ENCODE results near the gene RNASE13. TPM values are rescaled to one million over a fixed set of nuclear protein-coding genes. Genes with fewer than 3 reads are reported as not detected.

The RNASE13 gene
- total RNA-seq, 1 experiment from 2014 or later = not detected

- WGBS (ENCODE audit: extremely low coverage, insufficient read length, low lambda C conversion rate) = no CpG with 5 or more reads among the region's 5 CpGs
- Histone ChIP-seq H4K5ac (ENCODE audit: insufficient read length, low read depth, low read length) (no peak overlapping the region), H3K9ac (ENCODE audit: extremely low read depth, insufficient read length, low read length) (no peak overlapping the region), H2BK15ac (ENCODE audit: low read depth, low read length) (no peak overlapping the region), H2BK12ac (ENCODE audit: insufficient read length, low read depth, low read length) (no peak overlapping the region), H3K14ac (ENCODE audit: insufficient read depth, low read length) (no peak overlapping the region), H4K20me1 (ENCODE audit: control insufficient read depth, insufficient read depth, insufficient read length) (no peaks in the 10 kb centered on the region), H3K9me3 (ENCODE audit: control insufficient read depth, low read depth, low read length) (no peaks in the 10 kb centered on the region), H3K23ac (ENCODE audit: insufficient read length, low read depth, low read length) (no peak overlapping the region), H3K27me3 (ENCODE audit: insufficient read depth, low read length) (no peaks in the 10 kb centered on the region), H4K8ac (replicated peaks; ENCODE audit: insufficient read length, low read depth, low read length) (no peak overlapping the region), H3K23me2 (ENCODE audit: insufficient read length, low read depth, low read length, poor library complexity, severe bottlenecking) (no peaks in the 10 kb centered on the region), H3K4me2 (ENCODE audit: insufficient read depth, insufficient read length, low read length) (no peak overlapping the region), H2AFZ (ENCODE audit: low read length) (no peak overlapping the region), H3K18ac (ENCODE audit: insufficient read length, low read depth, low read length) (no peak overlapping the region), H3K4ac (ENCODE audit: low read depth, low read length) (no peak overlapping the region), H2BK20ac (ENCODE audit: low read depth, low read length, poor library complexity, severe bottlenecking) (no peak overlapping the region), H2AK5ac (ENCODE audit: insufficient read length, low read length) (no peak overlapping the region), H3K4me1 (ENCODE audit: insufficient read depth, low read length) (no peaks in the 10 kb centered on the region), H2BK120ac (ENCODE audit: low read depth, low read length, poor library complexity, severe bottlenecking) (no peak overlapping the region), H2BK5ac (ENCODE audit: insufficient read length, low read length) (no peak overlapping the region), H3K79me1 (ENCODE audit: insufficient read depth, low read depth, low read length, poor library complexity, severe bottlenecking) (no peaks in the 10 kb centered on the region), H3T11ph (ENCODE audit: low read length) (no peak overlapping the region), H3K27ac (ENCODE audit: insufficient read length, low read depth, low read length) (no peak overlapping the region), H4K91ac (ENCODE audit: insufficient read length, low read depth, low read length) (no peak overlapping the region), H3K79me2 (ENCODE audit: insufficient read depth, low read length) (no peaks in the 10 kb centered on the region), H3K56ac (ENCODE audit: insufficient read length, low read depth, low read length) (no peak overlapping the region)
- no peak overlapping the region for H3K4me3 Mint-ChIP-seq
- no peaks in the 10 kb centered on the region for H3K4me1 Mint-ChIP-seq
- peaks cover 48% of the 10 kb centered on the region for H3K27me3 Mint-ChIP-seq (ENCODE audit: low read depth)
- no peak for DNase-seq
- no peaks in the 10 kb centered on the region for H3K36me3 Mint-ChIP-seq (ENCODE audit: insufficient read depth in 1 of 3, low read depth in 3 of 3)
- no peak for TF ChIP-seq CTCF (conservative IDR thresholded peaks at IDR 0.05)
- no peaks in the 10 kb centered on the region for H3K9me3 Mint-ChIP-seq
- H3K27ac Mint-ChIP-seq = no peak overlapping the region; a peak in 1 of 7 replicates
These were observed 2.1 kb downstream of the RNASE13 start for GRCh38 chr14:21032326-21033132.
